Thyroid gland (tissue), 4 donors: Measurements from ENCODE around the gene ZFHX3.

ENCODE experiments used
- CTCF ChIP-seq, 6 experiments: fragments of 200-600 bp in 3 of 6; fragments of 450-650 bp in 3 of 6; sonication (generic) in 3 of 6; IDR thresholded peaks; one replicate each; pipeline ENCODE4 v1.5.1; 2016 to 2019; ENCODE audit warnings: antibody characterized with exemption in 6 of 6, mild to moderate bottlenecking in 2 of 6, inconsistent platforms in 1 of 6, moderate library complexity in 1 of 6
- POLR2A ChIP-seq, 2 donors: fragments of 450-650 bp; IDR thresholded peaks; one replicate each; pipeline ENCODE4 v1.6.1; 2017; ENCODE audit warnings: antibody characterized with exemption in 2 of 2, mild to moderate bottlenecking in 2 of 2, moderate library complexity in 1 of 2

GRCh38 chr16:72970656-72971055, 77.3 kb downstream of the ZFHX3 start:
- no peak for TF ChIP-seq CTCF (IDR thresholded peaks at IDR 0.05)
- no peak for TF ChIP-seq POLR2A (IDR thresholded peaks at IDR 0.05)
